Breast epithelium (tissue), 3 donors: ENCODE results near the gene PPDPF.

Source experiments
- POLR2A ChIP-seq: fragments of 450-650 bp; IDR thresholded peaks from one replicate; pipeline ENCODE4 v1.6.1; 2016; ENCODE audit warnings: antibody characterized with exemption, mild to moderate bottlenecking, moderate library complexity
- POLR2AphosphoS5 ChIP-seq, 3 donors: sonication (generic); formaldehyde crosslinking; IDR thresholded peaks; one replicate each; pipeline ENCODE4 v1.6.1; 2017; ENCODE audit warnings: antibody characterized with exemption in 3 of 3

DNA sequence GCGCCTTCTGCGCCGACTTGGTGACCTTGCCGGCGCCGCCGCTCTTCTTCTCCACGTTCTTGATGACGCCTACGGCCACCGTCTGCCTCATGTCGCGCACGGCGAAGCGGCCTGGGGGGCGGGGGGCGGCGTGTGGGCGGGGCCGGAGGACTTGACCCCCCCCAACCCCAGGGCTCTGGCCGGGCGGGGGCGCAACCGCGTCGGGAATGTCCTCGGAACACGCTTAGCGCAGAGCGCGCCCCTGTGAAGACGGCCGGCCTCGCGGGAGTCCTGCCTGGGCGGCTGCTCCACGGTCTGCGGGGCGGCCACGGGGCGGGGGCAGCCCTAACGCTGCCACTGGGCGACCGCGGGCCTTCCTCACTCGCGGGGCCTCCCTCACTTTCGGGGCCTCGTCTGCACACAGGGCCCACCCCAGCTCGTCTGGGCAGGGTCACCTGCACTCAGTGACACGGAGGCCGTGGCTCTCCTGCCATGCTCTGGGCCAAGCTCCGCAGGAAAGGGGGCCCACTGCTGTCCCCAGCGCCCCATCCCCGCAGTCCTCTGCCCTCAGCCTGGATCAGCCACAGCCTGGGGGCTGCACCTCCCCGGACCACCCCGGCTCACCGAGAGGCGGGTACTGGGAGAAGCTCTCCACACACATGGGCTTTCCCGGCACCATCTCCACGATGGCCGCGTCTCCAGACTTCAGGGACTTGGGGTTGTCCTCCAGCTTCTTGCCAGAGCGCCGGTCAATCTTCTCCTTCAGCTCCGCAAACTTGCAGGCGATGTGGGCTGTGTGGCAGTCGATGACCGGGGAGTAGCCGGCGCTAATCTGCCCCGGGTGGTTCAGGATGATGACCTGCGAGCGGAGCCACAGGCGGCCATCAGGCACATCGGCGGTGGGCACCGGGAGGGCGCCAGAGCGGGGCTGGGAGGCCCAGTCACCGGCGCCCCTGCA, 32.0 kb upstream of the PPDPF start:
- TF ChIP-seq POLR2AphosphoS5 (IDR thresholded peaks at IDR 0.05) (no peak), POLR2A (no peak)
